Measurements from ENCODE around the gene NUBP2.

GRCh38 chr16:1818873-1819525 is 36.2 kb downstream of the NUBP2 start:
- no peak for TF ChIP-seq CTCF (conservative IDR thresholded peaks at IDR 0.05 in 1 of 2, IDR thresholded peaks at IDR 0.05 in 1 of 2; ENCODE audit: low read depth in 1 of 2, low read length in 2 of 2)
- TF ChIP-seq EZH2 (IDR thresholded peaks at IDR 0.05; ENCODE audit: low read length, missing control alignments), result no peak

Measured in fibroblast of lung (primary cell).